ENCODE data around the gene KAZALD1.

- TF ChIP-seq CTCF (conservative IDR thresholded peaks at IDR 0.05; ENCODE audit: low read depth, low read length) (no peak), EZH2 (IDR thresholded peaks at IDR 0.05; ENCODE audit: low read length, unreplicated experiment) (no peak)
These were observed 14.0 kb downstream of the KAZALD1 start for GRCh38 chr10:101075775-101076174.
